ENCODE data around the gene PDE4C. TPM values are rescaled to one million over a fixed set of nuclear protein-coding genes. Genes with fewer than 3 reads are reported as not detected.

Gene PDE4C
- total RNA-seq, 1 donor from 2014 or later = 2.9 TPM

DNA sequence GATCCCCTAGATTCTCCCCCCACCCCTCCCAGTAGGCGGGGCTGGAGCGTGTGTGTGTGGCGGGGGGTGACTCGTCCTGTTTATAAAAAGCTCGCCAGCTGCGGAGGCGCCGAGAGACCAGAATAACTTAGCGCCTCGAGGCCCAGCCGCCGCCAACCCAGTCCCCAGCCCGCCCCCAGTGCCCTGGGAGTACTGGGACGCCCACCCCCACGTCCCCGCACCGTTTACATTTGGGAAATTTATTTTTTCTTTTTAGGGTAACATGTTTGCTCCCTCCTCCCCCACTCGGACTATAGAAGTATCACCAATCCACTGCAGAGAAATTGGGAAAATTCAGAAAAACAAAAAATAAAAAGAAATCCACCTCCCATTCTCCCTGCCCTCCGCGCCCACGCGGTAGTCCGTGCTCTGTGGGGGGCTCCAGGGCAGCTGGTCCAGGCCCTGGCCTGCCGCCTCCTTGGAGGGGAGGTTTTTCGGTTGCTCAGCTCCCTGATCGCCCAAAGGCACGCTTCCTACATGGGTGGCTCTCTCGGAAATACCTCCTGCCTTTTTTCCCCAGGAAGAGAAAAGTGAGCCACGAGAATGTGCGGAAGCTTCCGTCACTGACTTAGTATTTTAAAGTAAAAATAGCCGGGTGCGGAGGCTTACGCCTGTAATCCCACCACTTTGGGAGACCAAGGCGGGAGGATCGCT lies 20.9 kb downstream of the PDE4C start:
- no peak for DNase-seq (ENCODE audit: low spot score)
- H3K27ac Mint-ChIP-seq (ENCODE audit: unreplicated experiment) = peak overlapping the region; percentile 98

DNA sequence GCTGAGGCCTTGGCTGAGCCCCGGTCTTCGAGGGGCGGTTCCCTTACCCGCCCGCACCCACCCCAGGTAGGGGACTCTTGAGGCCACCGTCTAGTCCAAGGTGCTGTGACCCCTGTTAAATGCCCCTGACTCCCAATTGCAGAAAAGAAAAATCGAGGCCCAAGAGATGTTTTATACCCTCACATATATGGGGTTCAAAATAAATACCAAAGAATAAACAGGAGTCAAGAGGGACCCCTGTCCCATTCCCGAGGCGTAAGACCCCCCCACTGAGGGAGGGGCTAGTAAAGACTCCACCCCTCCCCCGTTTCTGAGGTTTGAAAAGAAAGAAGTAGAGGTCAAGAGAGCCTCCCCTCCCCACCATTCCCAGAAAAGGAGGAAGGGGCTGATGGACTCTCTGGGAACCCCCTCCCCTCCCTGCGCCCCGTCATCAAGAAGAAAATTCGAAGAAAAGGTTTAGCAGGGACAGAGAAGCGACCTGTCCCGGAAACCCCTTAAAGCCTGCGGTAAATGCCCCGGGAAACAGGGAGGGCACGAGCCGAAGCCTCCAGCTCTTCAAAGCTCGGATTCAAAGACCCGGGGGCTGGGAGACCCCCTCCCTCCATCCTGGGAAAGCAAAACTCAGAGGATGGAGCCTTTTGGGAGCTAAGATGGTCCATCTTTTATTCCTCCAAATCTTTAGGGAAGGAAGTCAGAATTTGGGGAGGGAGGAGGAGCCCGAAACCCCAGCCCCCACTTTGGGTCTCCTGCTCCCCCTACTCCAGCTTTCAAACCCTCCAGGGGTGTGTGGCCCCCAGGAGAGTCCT lies 21.6 kb downstream of the PDE4C start:
- H3K4me3 Mint-ChIP-seq (ENCODE audit: unreplicated experiment) = peak overlapping the region; percentile 86
- DNase-seq (ENCODE audit: low spot score) = no peak
- H3K9me3 Mint-ChIP-seq (ENCODE audit: low read depth) = no peaks in the 10 kb centered on the region
- peaks cover 28% of the 10 kb centered on the region for H3K4me1 Mint-ChIP-seq (ENCODE audit: low read depth)
- H3K27me3 Mint-ChIP-seq (ENCODE audit: low read depth) = peaks cover 1% of the 10 kb centered on the region
- H3K27ac Mint-ChIP-seq (ENCODE audit: unreplicated experiment) = peak overlapping the region; percentile 98
- H3K36me3 Mint-ChIP-seq (ENCODE audit: low read depth) = no peaks in the 10 kb centered on the region
- TF ChIP-seq, protein P1, sequence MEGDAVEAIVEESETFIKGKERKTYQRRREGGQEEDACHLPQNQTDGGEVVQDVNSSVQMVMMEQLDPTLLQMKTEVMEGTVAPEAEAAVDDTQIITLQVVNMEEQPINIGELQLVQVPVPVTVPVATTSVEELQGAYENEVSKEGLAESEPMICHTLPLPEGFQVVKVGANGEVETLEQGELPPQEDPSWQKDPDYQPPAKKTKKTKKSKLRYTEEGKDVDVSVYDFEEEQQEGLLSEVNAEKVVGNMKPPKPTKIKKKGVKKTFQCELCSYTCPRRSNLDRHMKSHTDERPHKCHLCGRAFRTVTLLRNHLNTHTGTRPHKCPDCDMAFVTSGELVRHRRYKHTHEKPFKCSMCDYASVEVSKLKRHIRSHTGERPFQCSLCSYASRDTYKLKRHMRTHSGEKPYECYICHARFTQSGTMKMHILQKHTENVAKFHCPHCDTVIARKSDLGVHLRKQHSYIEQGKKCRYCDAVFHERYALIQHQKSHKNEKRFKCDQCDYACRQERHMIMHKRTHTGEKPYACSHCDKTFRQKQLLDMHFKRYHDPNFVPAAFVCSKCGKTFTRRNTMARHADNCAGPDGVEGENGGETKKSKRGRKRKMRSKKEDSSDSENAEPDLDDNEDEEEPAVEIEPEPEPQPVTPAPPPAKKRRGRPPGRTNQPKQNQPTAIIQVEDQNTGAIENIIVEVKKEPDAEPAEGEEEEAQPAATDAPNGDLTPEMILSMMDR (IDR thresholded peaks at IDR 0.05) = no peak

More for the DNA sequence above, 20.9 kb downstream of the PDE4C start:
- no peaks in the 10 kb centered on the region for H3K36me3 Mint-ChIP-seq (ENCODE audit: low read depth)
- no peaks in the 10 kb centered on the region for H3K9me3 Mint-ChIP-seq (ENCODE audit: low read depth)
- H3K4me3 Mint-ChIP-seq (ENCODE audit: unreplicated experiment) = peak overlapping the region; percentile 86
- TF ChIP-seq, protein P1 (IDR thresholded peaks at IDR 0.05) = no peak
- peaks cover 3% of the 10 kb centered on the region for H3K27me3 Mint-ChIP-seq (ENCODE audit: low read depth)
- peaks cover 28% of the 10 kb centered on the region for H3K4me1 Mint-ChIP-seq (ENCODE audit: low read depth)

DNA sequence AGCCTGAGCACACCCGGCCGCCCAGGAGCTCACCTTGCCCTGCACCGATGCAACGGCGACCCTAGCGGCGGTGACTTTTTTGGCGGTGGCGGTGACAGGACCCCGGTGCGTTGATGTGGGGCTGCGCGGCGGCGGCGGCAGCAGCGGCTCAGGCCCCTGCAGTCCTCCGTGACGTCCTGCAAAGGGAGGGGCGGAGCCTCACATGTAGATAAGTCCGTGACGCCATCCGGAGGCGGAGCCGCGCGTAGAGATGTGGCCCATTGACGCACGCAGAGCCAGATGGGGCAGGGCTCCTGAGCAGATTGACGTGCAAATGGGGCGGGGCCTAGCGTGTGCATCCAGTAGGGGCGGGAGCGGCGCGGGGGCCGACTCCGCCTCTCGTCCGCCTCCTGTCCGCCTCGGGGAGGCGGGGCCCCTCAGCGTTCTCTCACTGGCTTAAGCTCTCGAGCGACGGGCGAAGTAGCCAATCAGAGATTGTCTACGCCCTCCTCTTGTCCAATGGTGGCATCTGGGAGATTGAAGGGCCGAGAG lies 22.3 kb downstream of the PDE4C start, which contains the start of gene RAB3A:
Gene RAB3A, minus strand, starts transcription at position 180 of the 531 bp plus-strand sequence. CDS start 1,302 bp downstream, outside the sequence.
- Mint-ChIP-seq H3K9me3 (ENCODE audit: low read depth) (no peaks in the 10 kb centered on the region), H3K4me1 (ENCODE audit: low read depth) (peaks cover 28% of the 10 kb centered on the region), H3K27ac (ENCODE audit: unreplicated experiment) (peak within 1 kb of the TSS; percentile 98), H3K4me3 (ENCODE audit: unreplicated experiment) (peak within 1 kb of the TSS; percentile 90), H3K27me3 (ENCODE audit: low read depth) (peaks cover 1% of the 10 kb centered on the region), H3K36me3 (ENCODE audit: low read depth) (no peaks in the 10 kb centered on the region)
- DNase-seq (ENCODE audit: low spot score) = peak; percentile 100
- TF ChIP-seq, protein P1 (IDR thresholded peaks at IDR 0.05) = no peak

DNA sequence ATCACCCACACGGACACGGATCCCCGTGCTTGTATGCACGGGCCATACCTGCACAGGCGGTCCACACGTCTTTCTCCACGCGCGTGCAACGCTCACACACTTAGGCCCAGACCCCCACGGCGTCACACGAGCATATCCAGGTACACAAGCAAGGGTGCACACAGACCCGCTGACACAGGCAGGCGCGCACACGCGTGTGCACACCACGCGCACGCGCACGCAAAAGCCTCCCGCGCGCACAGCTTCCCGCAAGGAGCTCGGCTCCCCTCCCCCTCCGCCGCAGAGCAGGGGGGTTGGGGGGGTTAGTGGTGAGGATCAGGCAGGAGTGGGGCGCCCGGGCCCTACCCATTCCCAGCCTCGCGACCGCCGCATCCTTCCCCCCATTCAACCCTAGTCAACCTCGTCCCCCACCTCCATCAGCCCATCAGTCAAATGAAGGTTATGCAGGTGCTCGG lies 22.8 kb downstream of the PDE4C start:
- TF ChIP-seq, protein P1 (IDR thresholded peaks at IDR 0.05) = no peak
- no peak for DNase-seq (ENCODE audit: low spot score)
- H3K27me3 Mint-ChIP-seq (ENCODE audit: low read depth) = peaks cover under 1% of the 10 kb centered on the region
- peaks cover 28% of the 10 kb centered on the region for H3K4me1 Mint-ChIP-seq (ENCODE audit: low read depth)
- H3K27ac Mint-ChIP-seq (ENCODE audit: unreplicated experiment) = peak overlapping the region; percentile 66
- H3K4me3 Mint-ChIP-seq (ENCODE audit: unreplicated experiment) = peak overlapping the region; percentile 90
- H3K36me3 Mint-ChIP-seq (ENCODE audit: low read depth) = peaks cover 3% of the 10 kb centered on the region
- H3K9me3 Mint-ChIP-seq (ENCODE audit: low read depth) = no peaks in the 10 kb centered on the region

DNA sequence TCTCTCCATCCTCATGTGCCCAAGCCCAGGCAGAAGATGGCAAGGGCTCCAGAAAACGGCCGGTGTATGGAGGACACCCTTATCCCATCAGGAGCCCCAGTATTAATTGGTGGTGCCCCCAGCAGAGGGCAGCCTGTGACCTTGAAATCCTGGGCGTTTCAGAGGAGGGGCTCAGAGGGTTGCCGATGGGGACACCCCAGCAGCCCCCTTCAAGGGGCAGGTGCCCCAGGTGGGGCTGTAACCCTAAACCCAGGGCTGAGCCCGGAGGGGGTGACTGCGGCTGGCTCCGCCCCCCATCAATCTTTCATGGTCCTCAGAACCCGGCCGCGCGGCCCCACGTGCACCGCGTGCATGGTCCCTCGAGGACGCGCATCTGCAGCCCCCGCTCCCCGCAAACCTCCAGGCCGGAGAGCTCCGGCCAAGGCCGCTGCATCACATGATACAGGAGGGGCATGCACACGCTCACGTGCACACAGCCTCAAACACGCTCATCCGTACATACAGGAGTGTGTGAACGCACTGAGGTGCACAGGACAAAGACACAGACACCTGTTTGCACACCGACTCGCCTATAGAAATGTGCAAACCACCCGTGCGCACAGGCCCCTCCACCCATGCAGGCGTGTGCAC lies 23.3 kb downstream of the PDE4C start:
- no peak for DNase-seq (ENCODE audit: low spot score)
- TF ChIP-seq, protein P1 (IDR thresholded peaks at IDR 0.05) = peak; percentile 67
- Mint-ChIP-seq H3K9me3 (ENCODE audit: low read depth) (no peaks in the 10 kb centered on the region), H3K4me1 (ENCODE audit: low read depth) (peaks cover 26% of the 10 kb centered on the region), H3K27ac (ENCODE audit: unreplicated experiment) (no peak overlapping the region), H3K27me3 (ENCODE audit: low read depth) (no peaks in the 10 kb centered on the region), H3K4me3 (ENCODE audit: unreplicated experiment) (peak overlapping the region; percentile 90), H3K36me3 (ENCODE audit: low read depth) (peaks cover 7% of the 10 kb centered on the region)

Data from chondrocyte (in vitro differentiated cells).